HepG2 (cell line): ENCODE results near the gene GGACT. TPM values are rescaled to one million over a fixed set of nuclear protein-coding genes. Genes with fewer than 3 reads are reported as not detected.

ENCODE experiments used
- ATAC-seq: fragments of 200-7000 bp; cut with Tn5 transposase; 3 replicates; pipeline ENCODE4 v1.9.1; 2020; ENCODE audit warnings: mild to moderate bottlenecking, moderate library complexity
- BruUV-seq: library from RNA; stranded (reverse); fragments of 400-500 nt; replicated peaks from 2 replicates; lab custom pipeline; 2021; lab: Mats Ljungman, UMichigan
- CTCF ChIA-PET: fragments of 300-600 bp; formaldehyde crosslinking; extraction: SDS; loops from one replicate; lab custom pipeline; 2021; ENCODE audit warnings: low total read pairs, inconsistent platforms, low intra/inter-chr PET ratio; lab: Yijun Ruan, JAX
- POLR2A ChIA-PET: fragments of 350-600 bp; sonication (Branson Sonifier 250); formaldehyde crosslinking; loops from one replicate; lab custom pipeline; 2020; ENCODE audit warnings: antibody characterized with exemption, inconsistent platforms; lab: Yijun Ruan, JAX
- DNase-seq: peaks from one replicate; pipeline ENCODE4 v3.0.0-alpha.2; 2015; ENCODE audit warnings: low spot score
- FAIRE-seq: peaks from 3 replicates; lab custom pipeline; 2011; peaks lifted over from hg19 to GRCh38; lab: Jason Lieb, UNC
- H2AFZ ChIP-seq: one replicate; pipeline ENCODE4 v1.6.1; 2011; ENCODE audit warnings: low read length, inconsistent platforms
- H3K27ac ChIP-seq: fragments of 300-600 bp; 3 replicates; pipeline ENCODE4 v1.8.0; 2011; ENCODE audit warnings: mixed run types, mild to moderate bottlenecking, mixed read lengths, low read length, inconsistent platforms; ENCODE audit not compliant: insufficient read depth; ENCODE audit errors: extremely low read length
- H3K27me3 ChIP-seq, 2 experiments: fragments of 200-600 bp in 1 of 2; 2 replicates in 1 of 2; 3 replicates in 1 of 2; pipeline versions ENCODE4 v1.6.0 to v1.8.0; 2011; ENCODE audit warnings: low read length in 2 of 2, mild to moderate bottlenecking in 2 of 2, moderate library complexity in 2 of 2, inconsistent platforms in 1 of 2; ENCODE audit not compliant: insufficient read depth in 2 of 2, control insufficient read depth in 1 of 2
- H3K36me3 ChIP-seq, 2 experiments: fragments of 200-600 bp in 1 of 2; replicated peaks in 1 of 2; 2 replicates in 1 of 2; 3 replicates in 1 of 2; pipeline versions ENCODE4 v1.5.1 to v1.8.0; 2011; ENCODE audit warnings: low read length in 2 of 2, inconsistent platforms in 1 of 2; ENCODE audit not compliant: insufficient read depth in 2 of 2, control insufficient read depth in 1 of 2
- H3K4me1 ChIP-seq: 2 replicates; pipeline ENCODE4 v1.5.1; 2012; ENCODE audit warnings: low read length, inconsistent platforms; ENCODE audit not compliant: insufficient read depth
- H3K4me2 ChIP-seq: 2 replicates; pipeline ENCODE4 v1.6.0; 2011; ENCODE audit warnings: low read depth, low read length, inconsistent platforms
- H3K4me3 ChIP-seq, 3 experiments: fragments of 200-600 bp in 1 of 3; sonication (generic), shearing (Covaris generic) in 1 of 3; replicated peaks in 1 of 3; 2 replicates each; pipeline ENCODE4 v1.5.1; 2011 to 2016; ENCODE audit warnings: low read length in 3 of 3, inconsistent platforms in 2 of 3, low read depth in 2 of 3, mild to moderate bottlenecking in 2 of 3, control low read depth in 1 of 3, mixed read lengths in 1 of 3; ENCODE audit not compliant: insufficient read depth in 1 of 3
- H3K79me2 ChIP-seq: one replicate; pipeline ENCODE4 v1.6.1; 2011; ENCODE audit warnings: low read length, inconsistent platforms; ENCODE audit not compliant: insufficient read depth
- H3K9ac ChIP-seq: 2 replicates; pipeline ENCODE4 v1.6.0; 2011; ENCODE audit warnings: mild to moderate bottlenecking, low read depth, low read length, inconsistent platforms; ENCODE audit not compliant: insufficient read depth
- H3K9me3 ChIP-seq: 2 replicates; pipeline ENCODE4 v1.5.1; 2012; ENCODE audit warnings: mild to moderate bottlenecking, low read length
- H4K20me1 ChIP-seq: 2 replicates; pipeline ENCODE4 v1.6.0; 2011; ENCODE audit warnings: inconsistent platforms, mild to moderate bottlenecking, low read length, moderate library complexity; ENCODE audit not compliant: insufficient read depth
- CEBPZ ChIP-seq: IDR thresholded peaks from 2 replicates; pipeline ENCODE4 v1.6.1; 2012; ENCODE audit warnings: low read length, improper control_type of control experiment
- MYNN ChIP-seq: sonication (generic); formaldehyde crosslinking; IDR thresholded peaks from 2 replicates; pipeline ENCODE4 v1.4.0; 2020; ENCODE audit warnings: mild to moderate bottlenecking, low read depth, missing genetic modification reagents
- PCBP1 ChIP-seq: fragments of 200-400 bp; formaldehyde crosslinking; IDR thresholded peaks from 2 replicates; pipeline ENCODE4 v1.6.1; 2017; ENCODE audit warnings: mild to moderate bottlenecking, low read depth, low read length, borderline replicate concordance
- PPARG ChIP-seq: conservative IDR thresholded peaks from 2 replicates; pipeline ENCODE4 v1.6.1; 2016; ENCODE audit warnings: missing biosample characterization, missing genetic modification reagents
- RNF219 ChIP-seq: sonication (generic); formaldehyde crosslinking; IDR thresholded peaks from 2 replicates; pipeline ENCODE4 v1.5.0; 2020; ENCODE audit warnings: mild to moderate bottlenecking, missing genetic modification reagents
- STAT5B ChIP-seq: sonication (generic); formaldehyde crosslinking; IDR thresholded peaks from 2 replicates; pipeline ENCODE4 v1.4.0; 2020; ENCODE audit warnings: missing genetic modification reagents
- ZKSCAN1 ChIP-seq: fragments of 150-350 bp; IDR thresholded peaks from 2 replicates; pipeline ENCODE4 v1.6.1; 2014; ENCODE audit warnings: low read length
- ZNF574 ChIP-seq: sonication (generic); formaldehyde crosslinking; IDR thresholded peaks from 2 replicates; pipeline ENCODE4 v1.4.0; 2020; ENCODE audit warnings: missing genetic modification reagents
- ZNF576 ChIP-seq: sonication (generic); formaldehyde crosslinking; IDR thresholded peaks from 2 replicates; pipeline ENCODE4 v1.4.0; 2020; ENCODE audit warnings: mild to moderate bottlenecking, missing genetic modification reagents
- ZNF674 ChIP-seq: sonication (generic); formaldehyde crosslinking; IDR thresholded peaks from 2 replicates; pipeline ENCODE4 v1.5.0; 2020; ENCODE audit warnings: low read depth, mild to moderate bottlenecking, missing genetic modification reagents
- ZNF75D ChIP-seq: sonication (generic); formaldehyde crosslinking; IDR thresholded peaks from 2 replicates; pipeline ENCODE4 v1.8.1; 2023; ENCODE audit warnings: missing genetic modification reagents, mild to moderate bottlenecking, borderline replicate concordance
- ZNF768 ChIP-seq: sonication (generic); formaldehyde crosslinking; IDR thresholded peaks from 2 replicates; pipeline ENCODE4 v1.4.0; 2020; ENCODE audit warnings: missing genetic modification reagents
- WGBS: methylation state at CpG from one replicate; pipeline ENCODE4 v1.1.6; 2017; ENCODE audit warnings: low lambda C conversion rate; 5-methylcytosine and 5-hydroxymethylcytosine counted together
- in situ Hi-C: cut with HindIII; loops from 2 replicates; pipeline ENCODE4 v1.10.0; 2017; ENCODE audit warnings: low pct_unique_long_range_greater_than_20kb; ENCODE audit not compliant: extremely low pct_ligation_motif_present
- intact Hi-C: fragments of 100-400 bp; cut with micrococcal nuclease; formaldehyde crosslinking; loops from one replicate; pipeline ENCODE4 v1.10.0; 2022; ENCODE audit not compliant: unreplicated experiment
- polyA plus RNA-seq, 8 experiments: library from polyadenylated mRNA; depleted of rRNA in 3 of 8; stranded (reverse) in 7 of 8; unstranded in 1 of 8; fragments of >200 nt; fragmentation: Illumina TruSeq in 4 of 8; extraction: Trizol in 4 of 8; gene quantifications; 2 replicates each; pipeline versions ENCODE4 v1.2.1 to v1.2.3, GENCODE V29; 2011 to 2016; ENCODE audit warnings: low read depth in 4 of 8, missing spikeins in 1 of 8, mixed read lengths in 1 of 8; ENCODE audit not compliant: insufficient read depth in 1 of 8
- total RNA-seq, 5 experiments: library from RNA; depleted of rRNA; stranded (reverse); fragments of >200 nt; fragmentation: Illumina TruSeq; extraction: Trizol; gene quantifications; 2 replicates each; pipeline ENCODE4 v1.2.3, GENCODE V29; 2016; ENCODE audit warnings: low read depth in 1 of 5

Gene GGACT
- total and polyA plus RNA-seq, 2 of the 13 experiments (the other 11 are each of a cell fraction or from before 2014, with no cell fraction given), result 1.7 to 1.9 TPM

GRCh38 chr13:100541897-100542825 is 46.4 kb downstream of the GGACT start:
- intact Hi-C loops, result loop anchor here (1.0 kb wide), 1 partner anchor 886 kb away; no protein-coding TSS in a partner anchor
- TF ChIP-seq PPARG (CRISPR knock-in tag) (no peak), RNF219 (no peak), ZKSCAN1 (no peak), ZNF674 (CRISPR knock-in tag) (no peak), ZNF768 (no peak), MYNN (CRISPR knock-in tag) (no peak), ZNF576 (CRISPR knock-in tag) (no peak), ZNF75D (CRISPR knock-in tag) (no peak), STAT5B (CRISPR knock-in tag) (no peak), ZNF574 (CRISPR knock-in tag) (no peak), PCBP1 (no peak), CEBPZ (no peak)

More at GRCh38 chr13:100541897-100542825, 46.4 kb downstream of the GGACT start:
- ChIA-PET POLR2A (no interaction called here), CTCF (no interaction called here)
- in situ Hi-C loops, result loop anchor here (25.0 kb wide), 1 partner anchor 880 kb away; no protein-coding TSS in a partner anchor
- H3K4me3 ChIP-seq, result no peak overlapping the region
- H3K79me2 ChIP-seq, result no peaks in the 10 kb centered on the region
- H3K4me1 ChIP-seq, result peaks cover 55% of the 10 kb centered on the region
- no peak overlapping the region for H3K4me2 ChIP-seq
- no peaks in the 10 kb centered on the region for H3K36me3 ChIP-seq
- H3K9ac ChIP-seq, result no peak overlapping the region
- 92% methylated on average over 18 of the region's 18 CpGs for WGBS
- FAIRE-seq (no peak), ATAC-seq (no peak), DNase-seq (no peak)
- H2AFZ ChIP-seq, result no peak overlapping the region
- no TSS peak for BruUV-seq
- H4K20me1 ChIP-seq, result no peaks in the 10 kb centered on the region
- peaks cover 6% of the 10 kb centered on the region; the same call in 1 of the 2 replicates for H3K9me3 ChIP-seq
- no peaks in the 10 kb centered on the region for H3K27me3 ChIP-seq
- H3K27ac ChIP-seq, result no peak overlapping the region
